GM12872 (cell line): ENCODE data around the gene ZFP36.

Experiments
- CTCF ChIP-seq: IDR thresholded peaks from 3 replicates; pipeline ENCODE4 v1.5.1; 2011; ENCODE audit warnings: low read depth, mild to moderate bottlenecking, low read length, moderate library complexity; ENCODE audit not compliant: insufficient read depth

ZFP36 gene

DNA sequence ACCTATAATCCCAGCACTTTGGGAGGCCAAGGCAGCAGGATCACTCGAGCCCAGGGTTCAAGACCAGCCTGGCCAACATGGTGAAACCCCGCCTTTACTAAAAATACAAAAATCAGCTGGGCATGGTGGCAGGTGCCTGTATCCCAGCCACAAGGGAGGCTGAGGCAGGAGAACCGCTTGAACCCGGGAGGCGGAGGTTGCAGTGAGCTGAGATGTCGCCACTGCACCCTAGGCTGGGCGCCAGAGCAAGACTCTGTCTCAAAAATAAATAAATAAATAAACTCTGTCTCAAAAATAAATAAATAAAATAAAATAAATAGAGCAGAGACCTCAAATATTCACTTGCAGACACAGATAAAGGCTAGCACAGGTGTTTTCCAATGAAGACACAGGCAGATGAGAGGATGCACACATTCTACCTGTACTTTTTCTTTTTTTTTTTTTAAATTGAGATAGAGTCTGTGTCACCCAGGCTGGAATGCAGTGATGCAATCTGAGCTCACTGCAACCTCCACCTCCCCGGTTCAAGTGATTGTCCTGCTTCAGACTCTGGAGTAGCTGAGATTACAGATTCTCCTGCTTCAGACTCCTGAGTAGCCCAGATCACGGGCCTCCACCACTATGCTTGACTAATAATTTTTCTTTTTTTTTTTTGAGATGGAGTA is 31.8 kb downstream of the ZFP36 start:
- no peak for TF ChIP-seq CTCF

GRCh38 chr19:39444598-39445195 is 38.0 kb downstream of the ZFP36 start:
- TF ChIP-seq CTCF, result no peak

DNA sequence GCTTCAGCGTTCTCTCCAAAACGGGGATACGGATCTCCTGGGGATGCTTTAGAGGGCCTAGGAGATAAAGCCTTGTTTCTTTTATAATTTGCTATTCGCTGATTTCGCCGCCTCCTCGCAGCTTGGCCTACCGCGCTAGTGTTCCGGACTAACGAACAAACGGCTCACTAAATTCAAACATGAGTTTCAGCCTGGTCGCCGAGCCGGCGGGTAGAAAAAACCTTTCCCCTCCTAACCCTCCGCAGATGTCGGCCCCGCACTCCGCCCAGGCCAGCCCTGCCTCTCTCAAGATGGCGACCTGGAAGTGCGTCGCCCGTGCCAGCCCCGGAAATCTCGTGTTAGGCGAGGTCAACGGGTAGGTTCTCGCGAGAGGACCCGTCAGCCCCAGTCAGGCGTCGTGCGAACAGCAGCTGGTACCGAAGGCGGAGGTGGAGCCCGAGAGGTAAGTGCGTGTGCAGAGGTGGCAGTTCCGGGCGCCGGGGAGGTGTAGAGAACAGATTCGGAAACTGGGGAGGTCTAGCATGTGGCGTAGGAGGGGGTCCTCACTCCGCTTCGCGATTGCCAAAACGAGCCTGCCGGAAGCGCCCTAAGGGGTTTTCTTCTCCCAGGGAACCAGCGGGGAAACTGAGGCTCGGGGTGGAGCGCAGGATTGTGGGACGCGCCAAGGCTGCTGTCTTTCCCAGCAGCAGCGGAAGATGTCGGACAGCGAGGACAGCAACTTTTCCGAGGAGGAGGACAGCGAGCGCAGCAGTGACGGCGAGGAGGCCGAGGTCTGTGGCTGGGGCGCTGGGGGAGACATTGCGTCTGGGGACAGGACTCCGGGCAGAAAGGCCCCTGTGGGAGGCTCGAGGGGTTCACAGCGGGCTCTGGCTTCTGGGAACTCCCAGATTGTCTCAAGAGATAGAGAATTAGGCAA is 38.8 kb downstream of the ZFP36 start, which contains the start of gene SUPT5H:
Gene SUPT5H, plus strand, starts transcription at position 387 of the 916 bp plus-strand sequence. Its CDS starts 309 bp downstream, at position 696.
- TF ChIP-seq CTCF, result no peak

GRCh38 chr19:39446365-39447084 is 39.9 kb downstream of the ZFP36 start:
- TF ChIP-seq CTCF, result no peak

- TF ChIP-seq CTCF, result no peak
Measured at GRCh38 chr19:39448271-39448670, 41.6 kb downstream of the ZFP36 start.

GRCh38 chr19:39449116-39449797 is 42.6 kb downstream of the ZFP36 start:
- no peak for TF ChIP-seq CTCF
